SU-DHL-6 (cell line): Measurements from ENCODE around the gene UCN.

ENCODE experiments used
- H2AFZ ChIP-seq: fragments of 200-600 bp; sonication (generic); 2 replicates; pipeline ENCODE4 v1.6.1; 2014; ENCODE audit warnings: low read depth, mild to moderate bottlenecking, moderate library complexity, mixed read lengths, antibody characterized with exemption, low read length; ENCODE audit not compliant: severe bottlenecking
- H3F3A ChIP-seq: fragments of 200-600 bp; shearing (Covaris generic); 2 replicates; pipeline ENCODE4 v1.6.0; 2016; ENCODE audit warnings: antibody characterized with exemption, mild to moderate bottlenecking; ENCODE audit not compliant: insufficient read depth
- H3K27ac ChIP-seq: fragments of 200-600 bp; sonication (generic); 2 replicates; pipeline ENCODE4 v1.5.1; 2016; ENCODE audit warnings: low read depth, mild to moderate bottlenecking, low read length, moderate library complexity, mixed read lengths
- H3K27me3 ChIP-seq: fragments of 200-600 bp; sonication (generic), shearing (Covaris generic); 2 replicates; pipeline ENCODE4 v1.6.0; 2014; ENCODE audit warnings: mild to moderate bottlenecking, low read length
- H3K36me3 ChIP-seq: fragments of 200-600 bp; sonication (generic); 2 replicates; pipeline ENCODE4 v1.6.1; 2014; ENCODE audit warnings: mild to moderate bottlenecking, low read length, mixed read lengths
- H3K4me2 ChIP-seq: fragments of 300-600, 200-600 bp; shearing (Covaris generic), sonication (generic); 2 replicates; pipeline ENCODE4 v1.6.0; 2014; ENCODE audit warnings: low read length, low read depth, mild to moderate bottlenecking; ENCODE audit not compliant: poor library complexity, severe bottlenecking
- H3K4me3 ChIP-seq: fragments of 200-600 bp; sonication (generic); 2 replicates; pipeline ENCODE4 v1.5.1; 2014; ENCODE audit warnings: antibody characterized with exemption, low read length, mild to moderate bottlenecking, mixed read lengths; ENCODE audit not compliant: insufficient read depth, poor library complexity, severe bottlenecking
- H3K79me2 ChIP-seq: fragments of 200-600 bp; sonication (generic); 2 replicates; pipeline ENCODE4 v1.6.1; 2014; ENCODE audit warnings: mild to moderate bottlenecking, low read length, moderate library complexity; ENCODE audit not compliant: insufficient read depth
- H3K9ac ChIP-seq: fragments of 200-600 bp; sonication (generic); 2 replicates; pipeline ENCODE4 v1.7.0; 2014; ENCODE audit warnings: mild to moderate bottlenecking, low read length
- H3K9me2 ChIP-seq: fragments of 200-600 bp; sonication (generic); replicated peaks from 2 replicates; pipeline ENCODE4 v1.6.1; 2014; ENCODE audit warnings: low read length; ENCODE audit not compliant: insufficient read depth
- H3K9me3 ChIP-seq: fragments of 200-600 bp; sonication (generic); 2 replicates; pipeline ENCODE4 v1.6.1; 2014; ENCODE audit warnings: low read length, mixed read lengths; ENCODE audit not compliant: insufficient read depth
- H4K20me1 ChIP-seq: fragments of 200-600 bp; sonication (generic); 2 replicates; pipeline ENCODE4 v1.6.1; 2014; ENCODE audit warnings: low read depth, mild to moderate bottlenecking, antibody characterized with exemption, low read length, moderate library complexity, mixed read lengths
- CTCF ChIP-seq: fragments of 200-600 bp; sonication (generic); IDR thresholded peaks from one replicate; pipeline ENCODE4 v1.5.1; 2017; ENCODE audit warnings: antibody characterized with exemption, mild to moderate bottlenecking, low read length, moderate library complexity; ENCODE audit not compliant: insufficient read depth, poor library complexity, severe bottlenecking
- EZH2phosphoT487 ChIP-seq: fragments of 200-600 bp; sonication (generic), shearing (Covaris generic); conservative IDR thresholded peaks from 2 replicates; pipeline ENCODE4 v1.6.1; 2018; ENCODE audit warnings: mild to moderate bottlenecking, antibody characterized with exemption, low read length, moderate library complexity, mixed read lengths

The UCN gene

GRCh38 chr2:27262379-27263286 is 45.6 kb downstream of the UCN start, which contains the start of gene SLC30A3:
TSS of gene SLC30A3 (minus strand) at chr2:27263047. CDS start at chr2:27262906, 141 bp downstream.
- TF ChIP-seq EZH2phosphoT487 (no peak; the same call in 1 of the 2 replicates), CTCF (no peak)
- Histone ChIP-seq H3K9ac (peak within 1 kb of the TSS; percentile 45; the same call in 1 of the 2 replicates), H3K27ac (no peak within 1 kb of the TSS), H3K4me3 (peak within 1 kb of the TSS; percentile 44), H4K20me1 (no peaks in the 10 kb centered on the region), H3K27me3 (no peaks in the 10 kb centered on the region), H3K36me3 (no peaks in the 10 kb centered on the region), H3K9me2 (no peaks in the 10 kb centered on the region), H3F3A (no peaks in the 10 kb centered on the region), H3K79me2 (no peaks in the 10 kb centered on the region), H2AFZ (peak within 1 kb of the TSS; percentile 79), H3K4me2 (peak within 1 kb of the TSS; percentile 79), H3K9me3 (no peaks in the 10 kb centered on the region)

- H2AFZ ChIP-seq = no peak overlapping the region
- H3K27ac ChIP-seq = no peak overlapping the region
- no peaks in the 10 kb centered on the region for H3K9me3 ChIP-seq
- H3K36me3 ChIP-seq = no peaks in the 10 kb centered on the region
- TF ChIP-seq CTCF (no peak), EZH2phosphoT487 (no peak)
- no peaks in the 10 kb centered on the region for H3K27me3 ChIP-seq
- H3K4me3 ChIP-seq = peak overlapping the region; percentile 44
- no peak overlapping the region for H3K9ac ChIP-seq
- H3K79me2 ChIP-seq = no peaks in the 10 kb centered on the region
- H4K20me1 ChIP-seq = no peaks in the 10 kb centered on the region
- H3K9me2 ChIP-seq = no peaks in the 10 kb centered on the region
- H3F3A ChIP-seq = no peaks in the 10 kb centered on the region
- H3K4me2 ChIP-seq = peak overlapping the region; percentile 79
Measured at GRCh38 chr2:27261926-27262298, 46.3 kb downstream of the UCN start.

- H3K9ac ChIP-seq = no peak overlapping the region
- H3K36me3 ChIP-seq = no peaks in the 10 kb centered on the region
- no peaks in the 10 kb centered on the region for H3K79me2 ChIP-seq
- H3K4me3 ChIP-seq = no peak overlapping the region
- TF ChIP-seq CTCF (no peak), EZH2phosphoT487 (no peak)
- no peak overlapping the region for H3K27ac ChIP-seq
- no peaks in the 10 kb centered on the region for H3F3A ChIP-seq
- H3K9me3 ChIP-seq = no peaks in the 10 kb centered on the region
- no peak overlapping the region for H2AFZ ChIP-seq
- no peaks in the 10 kb centered on the region for H3K9me2 ChIP-seq
- H3K27me3 ChIP-seq = no peaks in the 10 kb centered on the region
- no peaks in the 10 kb centered on the region for H4K20me1 ChIP-seq
- no peak overlapping the region for H3K4me2 ChIP-seq
Measured at GRCh38 chr2:27261241-27261925, 46.9 kb downstream of the UCN start.
